Hematopoietic multipotent progenitor cell treated with erythropoietin and hydrocortisone succinate and interleukin-3 and kit ligand, for 4 days (in vitro differentiated cells): ENCODE data around the gene MKNK1.
A peak's percentile ranks its signal among the peaks of the same experiment; 100 is the strongest.

Source experiments
- DNase-seq: peaks from one replicate; pipeline ENCODE4 v3.0.0-alpha.2; 2015

The MKNK1 gene

GRCh38 chr1:46557403-46557802 lies 46.7 kb downstream of the MKNK1 start:
- peak; percentile 50 for DNase-seq

GRCh38 chr1:46556822-46557221 lies 47.2 kb downstream of the MKNK1 start:
- peak; percentile 78 for DNase-seq

- no peak for DNase-seq
Observed at GRCh38 chr1:46555826-46556619, 48.0 kb downstream of the MKNK1 start.

- DNase-seq: no peak
Observed at GRCh38 chr1:46554597-46555381, 49.3 kb downstream of the MKNK1 start.

GRCh38 chr1:46554236-46554596 lies 49.9 kb downstream of the MKNK1 start:
- DNase-seq: no peak

GRCh38 chr1:46553506-46553905 lies 50.6 kb downstream of the MKNK1 start:
- no peak for DNase-seq

- DNase-seq: no peak
Observed at GRCh38 chr1:46552357-46553237, 51.5 kb downstream of the MKNK1 start.

GRCh38 chr1:46551597-46552095 lies 52.4 kb downstream of the MKNK1 start, which contains the start of gene KNCN:
Gene KNCN, minus strand, starts transcription at chr1:46551647. Its CDS starts 432 bp downstream, at chr1:46551215.
- no peak for DNase-seq

- DNase-seq: no peak
Observed at GRCh38 chr1:46550751-46551231, 53.3 kb downstream of the MKNK1 start.

GRCh38 chr1:46549697-46550681 lies 54.1 kb downstream of the MKNK1 start:
- DNase-seq: peak; percentile 43

GRCh38 chr1:46547481-46548383 lies 56.3 kb downstream of the MKNK1 start:
- DNase-seq: peak; percentile 69

- no peak for DNase-seq
Observed at GRCh38 chr1:46546210-46546609, 57.9 kb downstream of the MKNK1 start.

GRCh38 chr1:46545784-46546183 lies 58.3 kb downstream of the MKNK1 start:
- DNase-seq: no peak

- DNase-seq: peak; percentile 57
Observed at GRCh38 chr1:46544561-46545240, 59.4 kb downstream of the MKNK1 start.

GRCh38 chr1:46543761-46544560 lies 60.1 kb downstream of the MKNK1 start:
- DNase-seq: no peak

- DNase-seq: no peak
Observed at GRCh38 chr1:46543382-46543760, 60.7 kb downstream of the MKNK1 start.

GRCh38 chr1:46539972-46540371 lies 64.1 kb downstream of the MKNK1 start:
- DNase-seq: no peak

GRCh38 chr1:46538147-46538546 lies 65.9 kb downstream of the MKNK1 start:
- DNase-seq: no peak

GRCh38 chr1:46537651-46538050 lies 66.4 kb downstream of the MKNK1 start:
- no peak for DNase-seq
